WTC11 (cell line): Measurements from ENCODE around the gene CYP4Z1.

Experiments
- CTCF ChIP-seq: fragments of 200-600 bp; IDR thresholded peaks from 2 replicates; pipeline ENCODE4 v1.8.0; 2022; ENCODE audit warnings: antibody characterized with exemption
- ELF4 ChIP-seq: sonication (generic); formaldehyde crosslinking; IDR thresholded peaks from 2 replicates; pipeline ENCODE4 v1.8.1; 2022; ENCODE audit warnings: low read depth, mild to moderate bottlenecking, moderate library complexity, missing genetic modification reagents
- FOXJ3 ChIP-seq: sonication (generic); formaldehyde crosslinking; IDR thresholded peaks from 2 replicates; pipeline ENCODE4 v1.9.0; 2021; ENCODE audit warnings: missing genetic modification reagents, mild to moderate bottlenecking, borderline replicate concordance
- FOXP4 ChIP-seq: sonication (generic); formaldehyde crosslinking; IDR thresholded peaks from 2 replicates; pipeline ENCODE4 v1.8.0; 2022; ENCODE audit warnings: mild to moderate bottlenecking, missing genetic modification reagents
- MAX ChIP-seq: sonication (generic); formaldehyde crosslinking; IDR thresholded peaks from 2 replicates; pipeline ENCODE4 v1.8.0; 2022; ENCODE audit warnings: mild to moderate bottlenecking, missing genetic modification reagents
- PRDM15 ChIP-seq: sonication (generic); formaldehyde crosslinking; IDR thresholded peaks from 2 replicates; pipeline ENCODE4 v1.8.0; 2022; ENCODE audit warnings: missing genetic modification reagents
- USF2 ChIP-seq: sonication (generic); formaldehyde crosslinking; IDR thresholded peaks from 2 replicates; pipeline ENCODE4 v1.8.1; 2023; ENCODE audit warnings: mild to moderate bottlenecking, missing genetic modification reagents, moderate library complexity

GRCh38 chr1:47067097-47067594 lies at the start of gene CYP4Z1:
- TF ChIP-seq FOXJ3 (CRISPR knock-in tag) (no peak), FOXP4 (CRISPR knock-in tag) (no peak), ELF4 (no peak), MAX (no peak), CTCF (no peak), USF2 (no peak), PRDM15 (CRISPR knock-in tag) (no peak)
